OCI-LY3 (cell line): Measurements from ENCODE around the gene DHDH.
"Not testable (repeated sequence)": the region's sequence is repeated elsewhere in the genome, so short reads cannot be mapped to it uniquely, and the experiment has no call there.

Experiments used
- H2AFZ ChIP-seq: fragments of 200-600, 300-600 bp; shearing (Covaris generic); 2 replicates; pipeline ENCODE4 v1.6.0; 2014; ENCODE audit warnings: antibody characterized with exemption, low read depth, low read length
- H3K27ac ChIP-seq: fragments of 200-600, 300-600 bp; sonication (generic); 2 replicates; pipeline ENCODE4 v1.5.1; 2014; ENCODE audit warnings: mild to moderate bottlenecking, low read length, moderate library complexity, mixed read lengths
- H3K27me3 ChIP-seq: fragments of 200-600, 300-600 bp; sonication (generic); 2 replicates; pipeline ENCODE4 v1.6.1; 2014; ENCODE audit warnings: low read depth, low read length, mixed read lengths
- H3K36me3 ChIP-seq: fragments of 200-600, 300-600 bp; sonication (generic); replicated peaks from 2 replicates; pipeline ENCODE3; 2014; ENCODE audit warnings: low read depth, low read length, mixed read lengths
- H3K4me1 ChIP-seq: fragments of 300-600, 200-600 bp; sonication (generic); 2 replicates; pipeline ENCODE4 v1.6.1; 2014; ENCODE audit warnings: low read length, mixed read lengths
- H3K4me2 ChIP-seq: fragments of 200-600, 300-600 bp; sonication (generic); 2 replicates; pipeline ENCODE4 v1.6.1; 2014; ENCODE audit warnings: low read length, mixed read lengths
- H3K4me3 ChIP-seq: fragments of 300-600, 200-600 bp; sonication (generic); 2 replicates; pipeline ENCODE4 v1.5.1; 2014; ENCODE audit warnings: antibody characterized with exemption, mild to moderate bottlenecking, low read length, moderate library complexity
- H3K79me2 ChIP-seq: fragments of 300-600, 200-600 bp; shearing (Covaris generic); 2 replicates; pipeline ENCODE4 v1.6.1; 2014; ENCODE audit warnings: mild to moderate bottlenecking, low read length, mixed read lengths
- H3K9ac ChIP-seq: fragments of 300-600, 200-600 bp; shearing (Covaris generic); 2 replicates; pipeline ENCODE4 v1.6.0; 2014; ENCODE audit warnings: mild to moderate bottlenecking, low read length, moderate library complexity
- H3K9me3 ChIP-seq: fragments of 200-600, 300-600 bp; shearing (Covaris generic); 2 replicates; pipeline ENCODE4 v1.6.1; 2014; ENCODE audit warnings: low read length, mixed read lengths; ENCODE audit not compliant: insufficient read depth
- H4K20me1 ChIP-seq: fragments of 200-600, 300-600 bp; sonication (generic); 2 replicates; pipeline ENCODE4 v1.6.1; 2016; ENCODE audit warnings: low read length, mixed read lengths; ENCODE audit not compliant: insufficient read depth
- EZH2phosphoT487 ChIP-seq: fragments of 200-600 bp; shearing (Covaris generic); IDR thresholded peaks from 2 replicates; pipeline ENCODE4 v1.6.1; 2018; ENCODE audit warnings: antibody characterized with exemption, mixed run types, low read depth
- TF ChIP-seq, protein P1 (sequence below): fragments of 200-600, 300-600 bp; sonication (generic); IDR thresholded peaks from 2 replicates; pipeline ENCODE4 v1.5.1; 2014; ENCODE audit warnings: antibody characterized with exemption, low read length, low read depth

The DHDH gene

DNA sequence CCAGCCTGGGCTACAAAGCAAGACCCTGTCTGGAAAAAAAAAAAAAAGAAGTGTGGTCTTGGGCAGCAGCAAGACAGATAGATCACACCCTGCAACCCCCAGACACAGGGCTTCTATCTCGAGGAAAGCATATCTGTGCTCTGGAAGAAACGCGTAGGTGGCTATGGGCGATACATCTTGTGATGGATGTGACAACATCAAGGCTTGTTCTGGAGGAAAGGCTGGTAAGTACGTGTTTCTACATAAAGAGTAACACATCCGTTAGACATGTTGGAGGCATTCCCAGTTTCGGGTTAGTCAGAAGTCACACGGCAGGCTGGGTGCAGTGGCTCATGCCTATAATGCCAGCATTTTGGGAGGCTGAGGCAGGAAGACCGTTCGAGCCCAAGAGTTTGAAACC, 6.6 kb upstream of the DHDH start:
- Histone ChIP-seq H3K4me2 (no peak overlapping the region), H3K4me3 (no peak overlapping the region), H3K27ac (no peak overlapping the region), H3K79me2 (no peaks in the 10 kb centered on the region), H3K9me3 (no peaks in the 10 kb centered on the region), H4K20me1 (no peaks in the 10 kb centered on the region), H3K4me1 (no peaks in the 10 kb centered on the region), H3K9ac (no peak overlapping the region), H2AFZ (no peak overlapping the region), H3K27me3 (no peaks in the 10 kb centered on the region), H3K36me3 (no peaks in the 10 kb centered on the region)
- TF ChIP-seq, protein P1, sequence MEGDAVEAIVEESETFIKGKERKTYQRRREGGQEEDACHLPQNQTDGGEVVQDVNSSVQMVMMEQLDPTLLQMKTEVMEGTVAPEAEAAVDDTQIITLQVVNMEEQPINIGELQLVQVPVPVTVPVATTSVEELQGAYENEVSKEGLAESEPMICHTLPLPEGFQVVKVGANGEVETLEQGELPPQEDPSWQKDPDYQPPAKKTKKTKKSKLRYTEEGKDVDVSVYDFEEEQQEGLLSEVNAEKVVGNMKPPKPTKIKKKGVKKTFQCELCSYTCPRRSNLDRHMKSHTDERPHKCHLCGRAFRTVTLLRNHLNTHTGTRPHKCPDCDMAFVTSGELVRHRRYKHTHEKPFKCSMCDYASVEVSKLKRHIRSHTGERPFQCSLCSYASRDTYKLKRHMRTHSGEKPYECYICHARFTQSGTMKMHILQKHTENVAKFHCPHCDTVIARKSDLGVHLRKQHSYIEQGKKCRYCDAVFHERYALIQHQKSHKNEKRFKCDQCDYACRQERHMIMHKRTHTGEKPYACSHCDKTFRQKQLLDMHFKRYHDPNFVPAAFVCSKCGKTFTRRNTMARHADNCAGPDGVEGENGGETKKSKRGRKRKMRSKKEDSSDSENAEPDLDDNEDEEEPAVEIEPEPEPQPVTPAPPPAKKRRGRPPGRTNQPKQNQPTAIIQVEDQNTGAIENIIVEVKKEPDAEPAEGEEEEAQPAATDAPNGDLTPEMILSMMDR, result no peak
- no peak for TF ChIP-seq EZH2phosphoT487

DNA sequence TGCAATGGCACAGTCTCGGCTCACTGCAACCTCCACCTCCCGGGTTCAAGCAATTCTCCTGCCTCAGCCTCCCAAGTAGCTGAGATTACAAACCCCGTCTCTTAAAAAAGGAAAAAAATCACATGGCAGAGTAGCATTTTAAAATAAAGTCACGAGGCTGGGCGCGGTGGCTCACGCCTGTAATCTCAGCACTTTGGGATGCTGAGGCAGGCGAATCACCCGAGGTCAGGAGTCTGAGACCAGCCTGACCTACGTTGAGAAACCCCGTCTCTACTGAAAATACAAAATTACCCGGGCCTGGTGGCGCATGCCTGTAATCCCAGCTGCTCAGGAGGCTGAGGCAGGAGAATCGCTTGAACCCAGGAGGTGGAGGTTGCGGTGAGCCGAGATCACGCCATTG, 5.8 kb upstream of the DHDH start:
- not testable (repeated sequence) for H2AFZ ChIP-seq, H3K9me3 ChIP-seq, H3K4me1 ChIP-seq, H3K36me3 ChIP-seq, H3K79me2 ChIP-seq, H3K27ac ChIP-seq, H3K4me2 ChIP-seq, H3K9ac ChIP-seq, H3K27me3 ChIP-seq, H4K20me1 ChIP-seq, H3K4me3 ChIP-seq

DNA sequence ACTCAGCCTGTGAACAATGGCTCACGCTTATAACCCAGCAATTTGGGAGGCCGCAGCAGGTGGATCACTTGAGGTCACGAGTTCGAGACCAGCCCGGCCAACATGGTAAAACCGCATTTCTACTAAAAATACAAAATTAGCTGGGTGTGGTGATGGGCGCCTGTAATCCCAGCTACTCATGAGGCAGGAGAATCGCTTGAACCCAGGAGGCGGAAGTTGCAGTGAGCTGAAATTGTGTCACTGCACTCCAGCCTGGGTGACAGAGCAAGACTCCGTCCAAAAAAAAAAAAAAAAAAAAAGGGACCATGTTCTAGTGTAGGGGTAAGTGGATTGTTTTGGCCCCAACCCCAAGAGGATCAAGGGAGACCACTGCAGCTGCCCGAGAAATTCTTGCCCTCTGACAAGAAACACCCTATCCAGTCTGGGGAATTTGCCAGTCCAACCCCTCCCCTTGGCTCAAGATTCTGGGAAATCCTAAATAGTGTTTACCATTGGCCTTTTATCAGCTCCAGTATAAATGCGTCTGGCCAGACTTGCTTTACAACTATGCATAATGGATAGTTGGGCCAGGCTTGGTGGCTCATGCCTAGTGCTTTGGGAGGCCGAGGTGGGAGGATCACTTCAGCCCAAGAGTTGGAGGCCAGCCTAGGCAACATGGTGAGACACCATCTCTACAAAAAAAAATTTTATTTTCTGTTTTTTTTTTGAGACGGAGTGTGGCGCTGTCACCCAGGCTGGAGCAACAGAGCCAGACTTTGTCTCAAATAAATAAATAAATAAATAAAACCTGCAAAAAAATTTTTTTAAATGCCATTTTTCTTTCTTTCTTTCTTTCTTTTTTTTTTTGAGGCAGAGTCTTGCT, 5.1 kb upstream of the DHDH start:
- Histone ChIP-seq H3K9me3 (no peaks in the 10 kb centered on the region), H3K9ac (no peak overlapping the region), H3K4me1 (peaks cover 5% of the 10 kb centered on the region), H2AFZ (no peak overlapping the region), H3K79me2 (no peaks in the 10 kb centered on the region), H3K36me3 (no peaks in the 10 kb centered on the region), H4K20me1 (no peaks in the 10 kb centered on the region), H3K4me3 (no peak overlapping the region), H3K27ac (no peak overlapping the region), H3K4me2 (no peak overlapping the region), H3K27me3 (peaks cover 4% of the 10 kb centered on the region)
- TF ChIP-seq, protein P1, result no peak
- TF ChIP-seq EZH2phosphoT487, result no peak

DNA sequence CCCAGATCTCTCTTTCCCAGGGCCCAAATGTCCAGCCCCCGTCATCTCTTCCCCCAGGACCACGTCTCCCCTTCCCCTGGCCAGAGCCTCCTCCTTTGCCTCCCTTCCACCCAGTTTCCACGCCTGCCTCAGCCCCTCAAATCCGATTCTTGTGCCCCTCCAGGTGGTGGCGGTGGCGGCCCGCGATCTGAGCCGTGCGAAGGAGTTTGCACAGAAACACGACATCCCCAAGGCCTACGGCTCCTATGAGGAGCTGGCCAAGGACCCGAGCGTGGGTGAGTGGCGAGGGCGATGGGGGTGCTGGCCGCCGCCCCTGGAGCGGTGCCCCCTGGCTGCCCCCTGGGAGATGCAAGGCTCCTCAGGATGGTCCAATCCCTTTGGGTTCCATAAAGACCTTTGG, 1.3 kb downstream of the DHDH start:
- Histone ChIP-seq H3K4me3 (no peak overlapping the region), H3K36me3 (no peaks in the 10 kb centered on the region), H3K4me1 (peaks cover 11% of the 10 kb centered on the region), H3K9ac (no peak overlapping the region), H2AFZ (no peak overlapping the region), H3K27me3 (peaks cover 8% of the 10 kb centered on the region), H4K20me1 (no peaks in the 10 kb centered on the region), H3K79me2 (no peaks in the 10 kb centered on the region), H3K9me3 (no peaks in the 10 kb centered on the region), H3K4me2 (no peak overlapping the region), H3K27ac (no peak overlapping the region)
- TF ChIP-seq, protein P1, result 0 out of 2 replicates have a peak, but pooled peaks have one; percentile 5
- no peak for TF ChIP-seq EZH2phosphoT487
